GM12864 (cell line): ENCODE measurements around the gene GALNT12.

Experiments used
- DNase-seq: peaks from one replicate; pipeline ENCODE4 v3.0.0-alpha.2; 2011; ENCODE audit warnings: low read depth
- H3K4me3 ChIP-seq: 2 replicates; pipeline ENCODE4 v1.5.1; 2011; ENCODE audit warnings: mild to moderate bottlenecking, low read depth, low read length, control low read depth
- TF ChIP-seq, protein P1 (sequence below): IDR thresholded peaks from 2 replicates; pipeline ENCODE4 v1.5.1; 2011; ENCODE audit warnings: low read depth, mild to moderate bottlenecking, moderate library complexity, low read length, control low read depth, inconsistent platforms; ENCODE audit errors: missing control alignments

Gene GALNT12

DNA sequence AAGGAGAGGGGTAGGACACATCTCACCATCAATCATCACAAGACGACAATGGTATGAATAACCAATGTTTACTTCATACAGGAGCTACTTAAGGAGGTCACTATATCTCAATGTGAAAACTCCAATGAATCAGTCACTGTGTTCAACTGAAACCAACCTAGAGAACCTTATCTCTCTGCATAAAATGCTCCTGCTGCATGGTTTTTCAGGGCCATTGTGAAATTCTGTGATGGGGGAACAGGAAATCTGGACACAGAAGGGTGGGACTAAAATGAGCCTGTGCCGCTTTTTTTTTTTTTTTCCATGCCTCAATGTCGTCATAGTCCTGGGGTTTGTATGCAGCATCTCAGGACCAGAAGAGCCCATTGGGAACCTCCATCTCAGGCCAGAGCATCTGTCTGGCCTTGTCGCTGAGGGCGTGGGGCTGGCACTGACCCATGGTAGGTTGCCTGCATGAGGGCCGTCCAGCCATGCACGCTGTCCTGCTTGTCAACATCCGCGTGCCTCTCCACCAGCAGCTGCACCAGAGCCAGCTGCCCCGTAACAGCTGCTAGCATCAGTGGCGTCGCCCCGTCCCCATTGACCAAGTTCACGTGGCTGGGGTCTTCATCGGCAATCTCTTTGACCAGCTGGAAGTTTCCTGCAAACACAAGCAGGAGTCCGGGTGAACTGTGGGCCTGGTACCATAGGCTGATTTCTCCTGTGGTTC lies 23.8 kb upstream of the GALNT12 start:
- H3K4me3 ChIP-seq = no peak overlapping the region
- TF ChIP-seq, protein P1, sequence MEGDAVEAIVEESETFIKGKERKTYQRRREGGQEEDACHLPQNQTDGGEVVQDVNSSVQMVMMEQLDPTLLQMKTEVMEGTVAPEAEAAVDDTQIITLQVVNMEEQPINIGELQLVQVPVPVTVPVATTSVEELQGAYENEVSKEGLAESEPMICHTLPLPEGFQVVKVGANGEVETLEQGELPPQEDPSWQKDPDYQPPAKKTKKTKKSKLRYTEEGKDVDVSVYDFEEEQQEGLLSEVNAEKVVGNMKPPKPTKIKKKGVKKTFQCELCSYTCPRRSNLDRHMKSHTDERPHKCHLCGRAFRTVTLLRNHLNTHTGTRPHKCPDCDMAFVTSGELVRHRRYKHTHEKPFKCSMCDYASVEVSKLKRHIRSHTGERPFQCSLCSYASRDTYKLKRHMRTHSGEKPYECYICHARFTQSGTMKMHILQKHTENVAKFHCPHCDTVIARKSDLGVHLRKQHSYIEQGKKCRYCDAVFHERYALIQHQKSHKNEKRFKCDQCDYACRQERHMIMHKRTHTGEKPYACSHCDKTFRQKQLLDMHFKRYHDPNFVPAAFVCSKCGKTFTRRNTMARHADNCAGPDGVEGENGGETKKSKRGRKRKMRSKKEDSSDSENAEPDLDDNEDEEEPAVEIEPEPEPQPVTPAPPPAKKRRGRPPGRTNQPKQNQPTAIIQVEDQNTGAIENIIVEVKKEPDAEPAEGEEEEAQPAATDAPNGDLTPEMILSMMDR = no peak
- no peak for DNase-seq

DNA sequence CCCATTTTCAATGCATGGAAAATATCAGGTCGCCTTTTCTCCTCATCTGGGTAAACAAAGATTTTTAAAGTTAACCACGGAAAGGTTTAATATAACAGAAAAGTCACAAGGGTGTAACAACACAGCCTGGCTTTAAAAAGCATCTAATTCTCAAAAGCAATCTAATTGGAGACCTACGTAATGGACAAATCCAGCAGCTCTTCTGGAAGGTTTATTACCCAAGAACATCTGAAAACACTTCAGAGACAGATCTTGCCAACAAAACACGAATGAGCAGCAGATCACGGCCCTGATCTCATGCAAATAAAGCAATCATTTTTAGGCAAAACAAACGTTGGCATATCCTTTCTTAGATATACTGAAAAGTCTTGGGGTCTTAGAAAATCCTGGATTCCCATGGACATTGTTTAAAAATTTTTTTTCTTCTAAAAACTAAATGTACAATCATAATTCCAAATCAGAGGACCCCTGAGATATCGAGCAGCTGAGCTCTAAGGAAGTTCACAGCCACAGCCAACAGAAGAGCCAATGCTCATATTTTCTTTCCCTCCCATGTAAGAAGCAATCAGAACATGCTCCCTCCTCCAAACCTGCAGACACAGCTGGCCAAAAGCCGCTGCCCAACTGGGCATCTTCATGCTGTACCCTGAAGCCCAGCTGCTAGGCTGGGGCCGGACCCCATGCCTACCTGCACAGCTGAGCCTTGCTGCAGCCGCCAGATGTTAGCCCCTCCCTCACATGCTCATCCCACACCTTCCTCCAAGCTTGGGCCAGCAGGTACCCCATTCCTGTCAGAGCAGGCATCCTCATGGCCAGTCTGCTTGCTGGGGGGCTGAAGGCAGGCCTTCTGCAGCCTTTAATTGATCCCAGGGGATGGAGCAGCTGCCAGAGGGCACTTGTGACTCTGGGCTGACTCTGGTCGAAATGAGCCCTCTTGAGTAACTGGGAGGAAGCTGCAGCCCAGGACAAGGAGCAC lies 22.4 kb upstream of the GALNT12 start:
- TF ChIP-seq, protein P1 = no peak
- DNase-seq = no peak
- H3K4me3 ChIP-seq = no peak overlapping the region

DNA sequence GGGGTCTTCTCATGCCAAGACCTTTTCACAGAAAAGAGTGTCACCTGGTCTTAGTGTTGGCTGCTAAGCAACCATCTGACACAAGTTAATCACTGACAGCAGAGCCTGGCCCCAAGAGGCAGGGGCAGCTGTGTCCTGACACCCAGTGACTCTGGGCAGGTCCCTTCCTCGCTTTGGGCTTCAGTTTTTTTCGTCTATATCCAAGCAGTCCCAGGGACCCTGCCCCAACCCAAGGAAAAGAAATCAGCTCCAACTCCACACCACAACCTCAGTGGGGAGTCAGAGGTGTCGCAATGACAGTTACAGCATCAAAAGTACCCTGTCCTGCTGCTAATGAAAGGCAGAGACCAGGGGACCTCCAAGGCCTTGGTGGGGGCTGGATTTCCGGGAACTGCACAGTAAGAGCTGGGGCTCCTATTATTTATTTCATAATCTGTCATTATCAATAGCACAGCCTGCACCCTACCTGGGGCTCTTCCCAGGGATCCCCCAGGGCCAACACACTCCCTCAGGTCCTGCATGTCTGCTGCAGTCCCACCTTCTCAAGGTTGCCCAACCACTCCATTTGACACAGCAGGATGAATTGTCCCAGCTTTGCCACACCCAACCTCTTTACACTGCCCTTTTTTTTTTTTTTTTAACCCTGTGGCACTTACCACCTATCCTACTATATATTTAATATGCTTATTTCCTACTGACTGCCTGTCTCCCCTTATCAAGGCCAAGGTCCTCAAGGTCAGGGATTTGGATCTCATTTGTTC lies 20.5 kb upstream of the GALNT12 start:
- TF ChIP-seq, protein P1 = no peak
- DNase-seq = no peak
- no peak overlapping the region for H3K4me3 ChIP-seq

DNA sequence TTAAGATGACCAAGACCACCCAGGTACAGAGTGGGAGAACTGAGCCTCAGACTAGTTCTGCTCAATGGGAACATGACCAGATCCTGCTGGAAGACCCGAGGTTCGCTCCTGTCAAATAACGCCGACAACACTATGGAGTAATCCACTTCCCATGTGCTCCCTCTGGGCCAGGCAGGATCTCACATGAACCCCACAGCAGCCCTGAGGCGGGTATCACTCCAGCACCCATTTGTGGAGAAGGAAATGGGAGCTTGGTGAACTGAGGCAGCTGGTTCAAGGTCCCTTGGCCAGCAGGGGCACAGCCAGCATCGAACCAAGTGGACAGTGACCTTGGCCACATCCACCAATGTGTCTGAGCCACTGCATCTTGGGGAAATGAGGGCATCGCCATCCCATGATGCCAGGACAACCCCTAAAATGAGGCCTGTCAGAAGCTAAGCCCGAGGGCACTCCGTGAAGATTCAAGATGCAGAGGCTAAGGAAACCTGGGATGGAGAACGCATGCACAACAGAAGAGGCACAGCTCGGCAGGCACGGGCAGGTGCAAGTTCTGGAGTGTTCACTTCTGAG lies 19.6 kb upstream of the GALNT12 start:
- TF ChIP-seq, protein P1 = no peak
- DNase-seq = no peak
- H3K4me3 ChIP-seq = no peak overlapping the region

DNA sequence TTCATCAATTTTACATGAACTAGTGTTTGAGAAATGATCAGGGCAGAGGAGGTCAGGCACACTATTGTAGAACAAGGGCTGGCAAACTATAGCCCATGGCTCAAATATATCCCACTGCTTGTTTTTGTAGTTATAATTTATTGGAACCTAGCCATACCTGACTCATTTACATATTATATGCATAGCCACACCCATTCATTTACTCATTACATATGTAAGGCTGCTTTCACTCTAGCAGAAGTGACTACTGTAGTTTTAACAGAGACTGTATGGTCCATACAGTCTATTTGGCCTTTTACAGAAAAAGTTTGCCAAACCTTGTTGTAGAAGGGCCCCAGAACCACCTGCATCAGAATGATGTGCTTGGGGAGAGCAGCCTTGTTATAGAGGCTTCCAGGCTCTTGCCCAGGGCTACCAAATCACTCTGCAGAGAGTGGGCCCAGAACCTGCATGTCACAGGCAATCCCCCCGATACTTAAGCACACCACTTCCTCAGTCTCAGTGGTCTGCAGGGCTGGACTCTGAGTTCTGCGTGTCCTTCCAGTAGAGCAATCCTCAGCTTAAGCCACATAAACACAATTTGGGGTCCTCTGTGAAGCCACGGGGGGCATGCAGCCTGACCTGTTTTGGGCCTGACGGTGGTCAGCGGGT lies 17.9 kb upstream of the GALNT12 start:
- TF ChIP-seq, protein P1 = no peak
- no peak for DNase-seq
- H3K4me3 ChIP-seq = no peak overlapping the region

DNA sequence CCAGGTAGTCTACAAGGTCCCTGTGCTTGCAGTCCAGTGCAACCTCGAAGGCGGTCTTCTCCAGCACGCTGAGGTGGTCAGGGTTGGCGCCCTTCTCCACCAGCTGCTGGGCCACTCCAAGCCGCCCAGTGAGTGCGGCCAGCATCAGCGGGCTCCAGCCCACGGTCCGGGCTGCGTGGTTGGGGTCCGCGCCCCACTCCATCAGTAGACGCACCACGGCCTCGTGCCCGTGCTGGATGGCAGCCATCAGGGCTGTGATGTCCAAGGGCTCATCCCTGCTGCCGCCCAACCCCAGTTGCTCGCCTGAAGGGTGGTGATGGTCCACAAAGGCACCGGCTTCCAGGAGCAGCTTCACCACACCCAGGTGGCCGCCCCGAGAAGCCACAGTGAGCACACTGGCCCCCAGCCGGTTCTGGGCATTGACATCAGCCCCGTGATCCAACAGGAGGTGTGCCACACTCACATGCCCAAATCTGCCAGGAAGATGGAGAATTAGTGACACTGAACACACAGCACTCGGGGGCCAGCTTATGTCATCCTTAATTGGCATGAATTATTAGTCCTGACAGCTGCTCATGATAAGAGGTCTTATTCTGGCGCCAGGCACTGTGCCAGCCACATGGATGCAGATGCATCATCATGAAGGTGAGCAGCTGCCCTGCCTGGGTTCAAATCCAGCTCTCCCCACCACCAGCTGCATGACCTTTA lies 17.2 kb upstream of the GALNT12 start:
- no peak overlapping the region for H3K4me3 ChIP-seq
- DNase-seq = no peak
- TF ChIP-seq, protein P1 = no peak
